ENCODE results near the gene CYS1.

DNA sequence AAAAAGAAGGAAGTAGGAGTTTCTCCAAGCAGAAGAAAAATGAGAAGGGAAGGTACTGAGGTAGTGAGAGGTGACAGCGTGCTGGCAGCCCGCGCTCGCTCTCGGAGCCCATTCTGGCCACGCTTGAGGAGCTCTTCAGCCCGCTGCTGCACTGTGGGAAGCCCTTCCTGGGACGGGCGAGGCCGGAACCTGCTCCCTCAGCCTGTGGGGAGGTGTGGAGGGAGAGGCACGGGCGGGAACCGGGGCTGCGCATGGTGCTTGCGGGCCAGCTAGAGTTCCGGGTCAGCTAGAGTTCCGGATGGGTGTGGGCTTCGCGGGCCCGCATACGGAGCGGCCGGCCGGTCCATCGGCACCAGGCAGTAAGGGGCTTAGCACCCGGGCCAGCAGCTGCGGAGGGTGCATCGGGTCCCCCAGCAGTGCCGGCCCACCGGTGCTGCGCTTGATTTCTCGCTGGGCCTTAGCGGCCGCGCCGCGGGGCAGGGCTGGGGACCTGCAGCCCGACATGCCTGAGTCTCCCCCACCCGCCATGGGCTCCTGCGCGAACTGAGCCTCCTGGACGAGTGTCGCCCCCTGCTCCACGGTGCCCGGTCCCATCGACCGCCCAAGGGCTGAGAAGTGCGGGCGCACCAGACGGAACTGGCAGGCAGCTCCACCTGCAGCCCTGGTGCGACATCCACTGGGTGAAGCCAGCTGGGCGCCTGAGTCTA is 11.1 kb upstream of the CYS1 start:
- TF ChIP-seq CTCF (IDR thresholded peaks at IDR 0.05; ENCODE audit: low read depth, low read length, missing input control) (no peak), ATF3 (IDR thresholded peaks at IDR 0.05) (no peak), GABPA (IDR thresholded peaks at IDR 0.05 in 1 of 2, conservative IDR thresholded peaks at IDR 0.05 in 1 of 2) (no peak), RAD21 (IDR thresholded peaks at IDR 0.05) (no peak), YY1 (IDR thresholded peaks at IDR 0.05) (no peak), MAX (IDR thresholded peaks at IDR 0.05) (no peak)

All from liver (tissue), 3 donors.